GM18858 (cell line): ENCODE results near the gene PPP2R5E.
"Not testable (repeated sequence)": the region's sequence is repeated elsewhere in the genome, so short reads cannot be mapped to it uniquely, and the experiment has no call there.

Experiments used
- ATAC-seq: cut with Tn5 transposase; IDR thresholded peaks from one replicate; pipeline ENCODE4 v1.9.1; 2021; ENCODE audit not compliant: unreplicated experiment

The PPP2R5E gene

GRCh38 chr14:63543000-63543825, at the start of gene PPP2R5E:
Gene PPP2R5E (minus strand): TSS chr14:63543377. CDS start chr14:63539685, 3,692 bp downstream.
- peak; percentile 94 for ATAC-seq

GRCh38 chr14:63583046-63583445, 39.9 kb upstream of the PPP2R5E start:
- ATAC-seq, result not testable (repeated sequence)

- no peak for ATAC-seq
These were observed 38.3 kb upstream of the PPP2R5E start for GRCh38 chr14:63581491-63581890.

- ATAC-seq, result no peak
These were observed 35.1 kb upstream of the PPP2R5E start for GRCh38 chr14:63578300-63578699.

- no peak for ATAC-seq
These were observed 30.4 kb upstream of the PPP2R5E start for GRCh38 chr14:63573581-63573980.

- no peak for ATAC-seq
These were observed 22.3 kb upstream of the PPP2R5E start for GRCh38 chr14:63565448-63565847.

GRCh38 chr14:63564318-63564717, 21.1 kb upstream of the PPP2R5E start:
- no peak for ATAC-seq

- ATAC-seq, result no peak
These were observed 20.3 kb upstream of the PPP2R5E start for GRCh38 chr14:63563370-63564026.

GRCh38 chr14:63562405-63562804, 19.2 kb upstream of the PPP2R5E start:
- no peak for ATAC-seq

- ATAC-seq, result no peak
These were observed 12.4 kb upstream of the PPP2R5E start for GRCh38 chr14:63555572-63555971.

GRCh38 chr14:63551332-63551731, 8.2 kb upstream of the PPP2R5E start:
- ATAC-seq, result no peak

GRCh38 chr14:63547798-63548335, 4.7 kb upstream of the PPP2R5E start:
- ATAC-seq, result no peak

GRCh38 chr14:63545431-63545830, 2.3 kb upstream of the PPP2R5E start:
- no peak for ATAC-seq

GRCh38 chr14:63544591-63545299, 1.6 kb upstream of the PPP2R5E start:
- ATAC-seq, result no peak

- ATAC-seq, result no peak
These were observed 739 bp upstream of the PPP2R5E start for GRCh38 chr14:63543826-63544406.

GRCh38 chr14:63542231-63542999, 762 bp downstream of the PPP2R5E start:
- ATAC-seq, result no peak

- ATAC-seq, result no peak
These were observed 7.3 kb downstream of the PPP2R5E start for GRCh38 chr14:63535918-63536317.

- ATAC-seq, result no peak
These were observed 9.7 kb downstream of the PPP2R5E start for GRCh38 chr14:63533474-63533873.

GRCh38 chr14:63524537-63525155, 18.5 kb downstream of the PPP2R5E start:
- ATAC-seq, result peak; percentile 89
